CD4-positive, alpha-beta T cell treated with Interleukin-21 for 1 hour (primary cell): ENCODE data around the gene ARGLU1.

Experiments used
- DNase-seq: peaks from one replicate; pipeline ENCODE4 v3.0.0-alpha.2; 2020

Gene ARGLU1

DNA sequence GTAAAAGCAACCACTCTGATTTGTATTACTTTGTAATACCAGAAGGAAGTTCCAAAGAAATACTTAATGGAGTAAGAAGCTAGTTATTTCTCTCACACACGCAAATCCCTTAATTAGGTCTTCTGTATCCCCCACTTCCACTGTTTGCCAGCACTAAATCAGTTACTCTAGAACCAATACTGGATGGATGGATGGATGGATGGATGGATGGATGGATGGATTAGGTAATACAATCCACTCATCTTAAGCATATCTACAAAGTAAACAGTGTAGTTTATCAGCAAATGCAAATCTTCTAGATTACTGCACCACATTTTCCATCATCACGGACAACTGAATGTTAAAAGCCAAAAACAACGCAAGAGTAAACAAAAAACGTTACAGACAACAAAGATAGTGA is 27.3 kb downstream of the ARGLU1 start:
- DNase-seq, result no peak

DNA sequence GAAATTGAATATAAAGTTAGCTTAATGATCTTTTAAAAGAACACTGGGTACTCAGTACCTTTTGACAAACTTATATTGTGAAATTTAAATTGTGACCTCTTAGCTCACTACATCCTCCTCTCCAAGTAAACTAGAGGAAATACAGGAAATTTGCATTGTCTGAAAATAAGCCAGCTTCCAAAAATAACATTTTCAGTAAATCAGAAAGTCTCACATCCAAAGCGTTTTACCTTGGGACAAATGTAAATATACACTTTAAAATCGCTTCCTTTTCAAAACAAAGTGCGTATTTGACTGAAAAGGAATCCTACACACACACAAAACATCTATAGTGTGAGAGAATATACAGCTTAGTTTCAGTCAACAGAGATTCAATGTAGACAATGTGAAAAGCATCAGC is 30.4 kb downstream of the ARGLU1 start:
- DNase-seq, result no peak

DNA sequence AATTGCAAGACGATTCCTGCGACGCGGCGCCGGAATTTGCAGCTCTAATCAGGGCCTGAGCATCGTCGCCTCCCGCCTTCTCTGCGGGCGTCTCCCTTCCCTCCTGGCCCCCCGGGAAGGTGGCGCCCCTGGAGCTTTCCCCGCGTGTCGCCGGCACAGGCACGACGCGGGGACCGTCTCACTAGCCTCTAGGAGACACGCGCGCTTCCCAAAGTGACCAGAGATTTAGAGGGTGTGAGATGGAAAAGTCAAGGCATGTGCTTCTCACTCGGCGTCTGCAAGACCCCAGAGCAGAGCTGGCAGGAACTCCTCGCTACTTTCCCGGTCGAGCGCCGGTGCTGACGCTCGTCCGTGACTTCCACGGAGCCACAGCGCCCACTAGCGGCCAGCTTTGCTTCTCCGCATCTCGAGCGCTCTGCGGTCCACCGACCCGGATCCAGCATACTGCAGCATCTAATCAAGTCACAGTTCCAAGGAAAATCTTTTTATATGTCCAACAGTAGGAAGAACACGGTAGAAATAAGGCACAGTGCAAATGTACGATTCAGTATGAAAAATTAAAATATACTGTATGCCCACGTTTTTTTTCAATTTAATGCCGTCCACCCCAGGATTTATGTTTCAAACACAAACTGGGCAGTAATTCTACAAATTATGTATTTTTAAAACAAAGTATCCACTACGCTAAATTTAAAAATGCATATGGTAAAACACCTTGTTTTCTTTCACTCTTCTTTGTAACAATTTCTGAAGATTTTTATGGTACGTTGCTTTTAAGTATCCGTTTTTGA is 31.5 kb downstream of the ARGLU1 start:
- peak; percentile 84 for DNase-seq

DNA sequence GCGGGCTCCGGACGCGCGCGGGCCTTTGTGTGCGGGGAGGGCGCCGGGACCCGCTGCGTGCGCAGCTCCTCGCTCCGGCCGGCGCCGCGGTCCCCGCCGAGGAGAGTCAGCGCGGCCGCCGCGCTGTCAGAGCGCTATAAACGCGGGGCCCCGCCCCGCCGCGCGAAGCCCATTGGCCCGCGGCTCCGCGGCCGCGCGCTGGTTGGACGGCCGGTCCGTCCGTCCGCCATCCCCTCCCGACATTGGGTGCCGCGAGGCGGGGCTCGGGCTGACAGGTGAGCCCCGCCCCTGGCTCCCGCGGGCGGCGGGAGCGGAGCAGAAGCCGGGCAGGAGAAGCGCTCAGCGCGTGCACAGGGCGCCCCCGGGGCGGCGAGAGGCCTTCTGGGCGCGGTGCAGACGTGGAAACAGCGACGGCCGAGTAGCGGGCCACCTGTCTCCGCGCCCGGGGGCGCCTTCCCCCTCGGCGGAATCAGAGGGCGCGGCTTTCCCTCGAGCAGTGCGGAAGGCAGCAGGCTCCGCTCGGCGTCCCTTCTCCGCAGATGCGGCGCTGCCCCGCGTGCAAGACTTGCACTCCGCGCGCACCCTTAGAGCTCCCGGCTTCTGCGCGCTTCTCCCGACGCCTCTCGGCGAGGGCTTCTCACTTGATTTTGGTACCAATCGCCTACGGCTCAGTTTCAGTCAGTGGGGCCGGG is 32.2 kb downstream of the ARGLU1 start, which contains the start of gene EFNB2:
EFNB2 (minus strand) TSS at position 111 of the 692 bp plus-strand sequence. CDS start 698 bp downstream, outside the sequence.
- DNase-seq, result peak; percentile 90

DNA sequence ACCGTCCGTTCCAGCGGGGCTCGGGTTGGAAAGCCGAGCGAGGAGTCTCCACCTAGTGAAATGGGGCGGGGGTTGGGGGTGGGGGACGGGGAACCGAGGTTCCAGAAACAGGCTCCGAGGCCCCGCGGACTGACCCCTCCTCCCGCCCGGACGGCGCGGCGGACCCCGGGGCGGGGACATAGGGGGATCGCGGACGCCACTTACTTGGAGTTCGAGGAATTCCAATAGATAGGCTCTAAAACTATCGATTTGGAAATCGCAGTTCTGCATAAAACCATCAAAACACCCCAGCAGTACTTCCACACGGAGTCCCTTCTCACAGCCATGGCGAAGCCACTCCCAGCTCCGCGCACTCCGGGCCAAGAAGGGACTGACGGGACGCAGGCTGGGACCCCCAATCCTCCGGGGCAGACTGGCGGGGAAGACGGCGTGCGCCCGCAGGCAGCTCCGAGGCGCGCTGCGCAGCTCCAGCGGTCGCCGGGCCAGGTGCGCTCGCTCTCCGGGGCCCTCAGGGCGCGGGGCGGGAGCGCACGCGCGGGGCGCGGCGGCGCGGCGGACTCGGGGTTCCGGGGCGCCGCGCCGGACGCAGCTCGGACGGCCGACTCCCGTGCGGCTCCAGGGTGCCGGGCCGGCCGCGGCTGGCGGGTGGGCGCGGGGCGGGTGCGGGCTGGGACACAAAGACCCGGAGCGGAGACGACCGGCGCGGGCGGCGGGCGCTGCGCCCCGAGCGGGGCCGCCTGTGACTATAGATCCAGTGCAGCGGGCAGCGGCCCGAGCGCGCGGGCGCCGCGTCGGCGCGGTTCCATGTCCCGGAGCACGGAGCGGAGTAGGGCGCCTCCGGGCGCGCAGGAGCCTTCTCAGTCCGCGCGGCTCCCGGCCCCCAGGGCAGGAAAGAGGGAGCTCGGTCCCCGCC is 33.0 kb downstream of the ARGLU1 start:
- peak; percentile 15 for DNase-seq

DNA sequence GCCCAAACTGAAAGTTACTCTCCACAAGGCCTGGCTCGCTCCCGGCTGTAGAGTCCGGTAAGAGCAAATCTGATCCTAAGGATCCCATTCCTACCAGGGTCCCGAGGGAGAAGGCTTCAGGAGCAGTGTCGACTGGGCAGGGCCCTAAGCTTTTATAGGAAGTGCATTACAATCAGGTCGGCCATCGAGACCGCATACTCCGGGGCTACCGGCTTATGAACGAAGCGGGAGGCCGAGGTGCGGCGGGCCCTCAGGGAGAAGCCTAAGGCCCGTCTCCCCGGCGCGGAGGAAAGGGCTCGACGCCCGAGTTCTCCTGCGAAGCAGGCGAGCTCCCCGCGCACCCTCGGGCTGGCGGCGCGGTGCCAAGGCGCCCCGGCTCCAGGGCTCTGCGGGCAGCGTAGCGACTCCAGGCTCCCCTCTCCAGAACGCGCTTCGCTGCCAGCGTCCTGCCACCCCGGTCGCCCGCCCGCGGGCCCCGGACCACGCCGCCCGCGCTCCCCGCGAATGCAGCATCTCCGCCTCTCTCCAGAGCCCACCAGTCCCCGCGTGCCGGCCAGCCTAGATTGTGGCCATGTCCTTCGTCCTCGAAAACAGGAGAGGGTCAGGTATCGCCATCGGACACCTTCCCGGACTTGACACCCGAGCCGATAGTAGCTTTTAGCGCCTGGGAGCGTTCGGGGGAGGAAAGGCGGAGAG is 33.8 kb downstream of the ARGLU1 start:
- peak; percentile 10 for DNase-seq

DNA sequence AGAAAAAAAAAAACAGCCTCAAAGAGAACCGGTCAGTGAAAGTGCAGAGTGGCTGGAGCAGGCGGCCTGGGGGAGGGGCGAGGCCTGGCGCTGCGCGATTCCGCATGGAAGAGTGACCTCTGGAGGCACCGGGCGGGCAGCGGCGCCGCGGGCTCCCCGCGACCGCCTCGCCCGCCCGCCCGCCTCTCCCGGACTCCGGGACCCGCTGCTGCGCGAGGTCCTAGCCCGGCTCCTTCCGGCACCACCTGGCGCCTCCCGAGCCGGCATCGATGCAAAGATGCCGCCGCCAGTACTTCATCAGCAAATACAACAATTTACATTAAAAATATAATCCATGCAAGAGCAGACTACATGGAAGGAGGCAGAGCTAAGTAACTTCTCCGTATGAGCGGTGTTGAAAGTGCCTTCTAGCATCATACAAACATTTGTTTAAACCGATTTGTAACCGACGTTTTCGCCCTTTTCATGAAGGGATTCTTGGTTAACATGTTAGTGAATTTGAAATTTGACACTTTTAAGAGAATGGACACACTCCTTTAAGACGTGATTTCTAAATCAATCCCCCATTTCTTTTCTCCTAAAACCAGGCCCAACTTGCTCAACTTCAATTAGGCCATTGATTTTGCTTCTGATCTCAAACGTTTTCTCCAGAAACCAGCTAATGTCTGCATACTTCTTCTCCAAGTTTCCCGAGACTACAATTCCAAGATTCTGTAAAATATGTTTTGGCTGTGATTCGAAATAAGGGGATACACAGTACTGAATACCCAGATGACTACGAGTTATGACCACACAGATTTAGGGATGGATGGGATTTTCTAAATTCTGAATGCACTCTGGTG is 34.6 kb downstream of the ARGLU1 start:
- DNase-seq, result peak; percentile 7

DNA sequence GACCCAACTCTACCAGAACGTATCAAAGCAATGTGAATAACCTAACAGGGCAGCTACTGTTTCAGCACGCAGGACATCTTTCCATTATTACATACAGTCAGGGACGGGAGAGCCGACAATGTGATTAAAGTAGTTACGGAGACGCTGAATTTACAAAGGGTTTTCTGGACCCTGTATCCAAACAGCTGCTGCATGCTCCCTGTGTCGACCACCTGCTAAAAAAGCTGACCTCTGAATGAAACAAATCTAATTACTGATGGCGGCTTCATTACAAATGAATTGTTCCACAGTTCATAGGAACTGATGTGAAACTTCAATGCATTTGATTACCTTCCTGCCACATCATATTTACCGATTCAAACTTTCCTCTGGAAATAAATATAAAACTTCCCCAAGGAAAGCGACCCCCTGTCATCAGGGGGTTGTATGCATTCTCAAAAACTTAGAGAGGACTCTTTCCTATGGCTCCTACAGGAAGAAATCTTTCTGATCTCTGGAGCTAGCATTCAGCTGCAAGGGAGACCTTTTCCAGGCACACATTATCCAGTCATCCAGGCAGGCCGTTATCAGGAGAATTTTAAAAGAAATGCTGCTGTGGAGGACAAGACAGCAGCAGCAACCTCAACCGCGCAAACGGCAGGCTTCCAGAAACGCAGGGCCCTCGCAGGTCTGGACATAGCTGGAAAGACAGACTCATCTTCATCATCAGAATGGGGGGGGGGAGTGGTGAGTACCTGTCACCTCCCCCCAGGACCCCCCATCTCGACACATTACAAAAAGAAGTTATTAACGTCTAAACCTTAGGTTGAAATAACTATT is 35.6 kb downstream of the ARGLU1 start:
- DNase-seq, result no peak

DNA sequence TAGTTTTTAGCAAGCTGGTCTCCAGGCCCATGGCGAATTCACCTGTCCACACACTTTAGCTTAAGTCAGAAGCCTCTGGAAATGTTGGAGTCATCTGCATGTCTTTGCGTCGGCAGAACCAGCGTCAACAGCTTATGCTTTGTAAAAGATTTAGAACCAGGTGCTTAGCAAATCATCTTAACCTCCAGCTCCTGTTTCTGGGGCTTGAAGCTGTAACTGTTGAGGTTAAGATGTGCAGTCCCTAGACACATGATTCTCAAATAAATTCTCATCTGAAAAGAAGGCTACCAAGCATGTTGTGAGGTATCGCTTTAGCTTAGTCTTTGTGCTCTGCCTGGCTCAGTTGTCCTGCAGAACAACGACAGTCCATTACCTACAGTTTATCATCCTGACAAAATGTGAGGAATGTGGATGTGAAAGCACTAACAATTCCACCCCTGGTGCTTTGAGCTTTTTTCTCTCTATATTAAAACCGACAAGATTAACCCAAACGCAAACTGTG is 36.9 kb downstream of the ARGLU1 start:
- no peak for DNase-seq

DNA sequence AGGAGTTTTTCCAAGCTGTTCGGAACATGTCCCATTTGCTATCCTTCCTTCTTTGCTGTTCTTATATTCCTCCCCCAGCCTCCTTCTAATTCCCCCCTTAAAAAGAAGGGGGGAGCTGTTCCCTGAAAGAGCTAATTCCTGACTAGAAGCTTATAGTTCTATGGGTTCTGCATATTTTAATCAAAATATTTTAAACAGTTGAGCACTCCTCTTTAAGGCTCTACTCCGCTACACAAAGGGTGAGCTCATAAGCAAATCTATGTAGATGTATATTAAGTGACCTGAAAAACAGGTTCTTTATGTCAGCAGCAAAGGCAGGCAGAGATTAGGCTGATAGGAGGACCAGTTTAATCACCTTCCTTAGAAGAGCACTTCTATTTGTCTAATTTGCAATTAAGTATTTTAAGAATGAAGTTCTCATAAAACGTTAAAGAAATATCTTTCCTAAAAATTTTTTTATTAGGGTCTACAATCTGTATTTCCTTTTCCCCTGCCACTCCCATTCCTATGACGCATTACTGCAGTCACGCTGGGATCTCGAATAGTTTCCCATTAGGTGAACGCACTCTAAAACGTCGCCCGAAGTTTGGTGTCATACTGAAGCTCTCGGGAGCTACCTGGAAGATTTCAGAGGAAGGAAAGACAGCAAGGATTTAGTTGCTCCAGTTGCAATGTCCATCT is 37.6 kb downstream of the ARGLU1 start:
- DNase-seq, result no peak

DNA sequence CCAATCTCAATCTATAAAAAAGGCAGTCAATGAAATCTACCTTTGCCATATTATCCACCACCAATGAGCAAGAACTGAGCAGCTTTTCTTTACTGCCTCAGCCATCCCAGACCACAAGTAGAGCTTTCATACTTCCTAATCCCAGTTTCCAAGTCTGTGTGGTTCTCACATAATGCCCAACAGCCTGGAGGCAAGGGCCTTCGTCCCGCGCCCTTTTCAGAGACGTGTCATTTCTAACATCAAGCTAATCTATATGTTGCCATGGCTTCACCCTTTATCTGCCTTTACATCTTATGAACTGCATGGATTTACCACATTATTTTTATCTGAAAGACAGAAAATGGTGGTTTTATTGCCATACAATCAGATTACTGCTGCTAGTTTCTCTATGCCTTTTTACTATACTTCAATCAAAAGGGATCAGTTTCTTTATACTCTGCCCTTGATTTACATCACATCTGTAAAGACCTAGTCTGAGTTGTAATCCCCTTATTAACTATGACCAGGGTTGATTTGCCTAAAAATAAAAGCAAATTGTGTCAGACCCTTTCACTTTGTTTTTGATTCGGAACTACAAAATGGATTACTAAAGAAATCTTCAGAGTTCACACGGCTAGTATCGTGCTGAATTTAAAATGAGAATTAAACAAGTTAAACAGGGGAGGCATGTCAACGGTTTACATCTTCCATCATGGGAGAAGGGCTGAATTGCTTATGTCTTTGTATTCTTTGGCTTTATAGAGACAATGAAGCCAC is 38.3 kb downstream of the ARGLU1 start:
- no peak for DNase-seq

DNA sequence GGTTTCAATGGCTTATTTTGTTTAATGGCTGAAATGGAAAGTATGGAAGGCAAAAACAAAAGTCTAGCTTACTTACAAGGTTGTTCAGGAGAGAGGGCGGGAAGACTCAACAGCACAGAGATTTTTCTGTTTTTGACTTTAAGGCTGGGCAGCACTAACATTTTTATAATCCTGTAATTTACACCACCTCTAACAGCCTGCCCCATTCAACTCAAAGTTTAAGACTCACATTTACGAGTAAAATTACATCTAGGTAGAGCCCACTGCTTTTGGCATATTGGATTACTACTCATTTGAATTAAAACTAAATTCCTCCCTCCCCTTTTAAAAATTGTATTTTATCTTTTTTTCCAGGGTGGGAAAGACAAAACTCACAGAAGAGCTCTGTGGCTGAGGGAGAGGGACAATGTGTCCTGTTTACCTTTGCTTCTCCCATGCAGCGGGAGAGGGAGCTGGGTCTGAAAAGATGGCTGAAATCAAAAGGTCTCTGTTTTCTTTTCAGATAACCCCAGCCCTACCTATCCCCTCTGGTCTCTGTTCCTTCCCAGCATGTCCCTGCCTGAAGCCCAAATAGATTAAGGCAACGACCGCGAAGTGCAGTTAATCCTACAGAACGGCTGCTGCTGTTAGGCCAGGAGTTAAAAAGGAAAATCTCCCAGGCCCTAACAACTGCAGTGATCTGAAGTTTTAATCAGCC is 39.1 kb downstream of the ARGLU1 start:
- no peak for DNase-seq

DNA sequence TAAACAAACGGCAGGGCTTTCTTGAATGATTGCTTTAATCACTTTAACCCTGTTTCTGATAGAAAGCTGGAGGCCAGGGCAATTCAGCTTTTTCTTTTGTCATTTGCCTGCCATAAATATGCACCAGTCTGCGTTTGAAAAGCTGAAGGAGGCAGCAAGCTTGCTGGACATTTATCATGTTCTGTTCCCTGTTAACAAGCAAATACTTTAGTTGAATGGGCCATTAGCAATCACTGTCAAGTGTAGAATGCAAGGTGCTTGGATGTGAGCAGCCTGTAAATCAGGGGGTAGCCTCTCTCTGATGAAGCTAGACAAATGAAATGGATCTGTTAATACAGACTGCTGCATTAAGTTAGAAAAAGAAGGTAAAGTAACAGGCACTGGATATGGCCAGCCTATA is 40.1 kb downstream of the ARGLU1 start:
- DNase-seq, result no peak

DNA sequence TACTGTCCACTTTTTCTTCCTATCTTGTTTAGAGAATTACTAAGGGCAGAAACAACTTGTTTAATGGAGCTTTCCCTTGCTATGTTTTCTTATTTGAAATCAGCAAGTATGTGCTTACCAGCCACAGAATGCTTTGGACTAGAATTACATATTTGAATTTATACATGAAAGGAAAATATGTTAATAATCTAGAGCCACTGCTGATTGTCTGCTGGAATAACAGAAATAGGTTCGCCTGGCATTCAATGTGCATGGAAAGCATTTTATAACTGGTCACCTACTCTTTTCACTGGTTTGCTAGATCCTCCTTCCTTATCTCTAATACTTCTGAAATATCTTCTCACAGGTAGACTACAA is 40.5 kb downstream of the ARGLU1 start:
- DNase-seq, result no peak

DNA sequence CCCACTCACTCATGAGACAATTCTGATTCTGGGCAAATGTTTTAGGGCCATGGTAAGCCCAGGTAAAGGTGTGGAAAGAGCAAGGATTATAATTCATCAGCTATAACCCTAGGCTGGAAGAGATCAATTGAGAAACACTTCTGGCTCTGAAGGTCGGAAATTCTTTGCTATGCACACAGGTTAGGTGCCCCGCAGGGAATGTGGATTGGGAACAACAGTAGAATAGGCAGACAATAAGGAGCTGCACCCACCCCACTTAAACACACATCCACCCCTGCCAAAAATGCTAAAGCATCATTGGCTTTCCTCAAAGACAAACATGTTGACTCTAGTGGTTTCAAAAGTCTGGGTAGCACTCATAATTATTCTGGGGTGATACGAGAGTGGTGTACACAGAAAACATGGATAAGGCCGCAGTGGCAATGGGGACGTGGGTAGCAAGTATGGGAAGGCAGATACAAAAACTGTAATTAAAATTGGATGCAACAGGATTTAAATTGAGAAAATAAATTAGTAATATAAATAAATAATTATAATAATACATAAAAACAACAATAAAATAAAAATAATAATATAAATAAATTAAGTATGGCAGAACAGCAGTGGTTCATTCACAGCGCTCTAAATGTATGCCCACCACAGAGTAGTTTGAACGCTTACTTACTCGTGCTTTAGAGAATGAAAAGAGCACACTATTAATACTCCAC is 41.0 kb downstream of the ARGLU1 start:
- DNase-seq, result no peak

DNA sequence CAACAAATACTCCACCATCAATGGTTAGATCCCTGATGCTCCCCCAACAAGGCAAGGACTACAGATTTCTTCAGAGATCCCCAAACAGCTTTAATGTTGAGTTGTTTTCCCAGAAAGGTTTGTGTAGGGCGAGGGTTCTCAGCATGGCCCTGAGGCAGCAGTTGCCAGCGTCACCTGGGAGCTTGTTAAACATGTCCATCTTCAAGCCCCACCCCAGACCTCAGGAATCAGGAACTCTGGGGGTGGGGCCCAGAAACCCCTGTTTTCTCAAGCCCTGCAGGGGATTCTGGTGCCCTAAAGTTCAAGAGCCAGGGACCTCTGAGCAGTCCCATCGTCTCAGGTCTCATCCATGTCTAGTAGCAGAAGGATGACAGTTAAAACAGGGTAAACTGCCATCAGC is 42.1 kb downstream of the ARGLU1 start:
- DNase-seq, result no peak

DNA sequence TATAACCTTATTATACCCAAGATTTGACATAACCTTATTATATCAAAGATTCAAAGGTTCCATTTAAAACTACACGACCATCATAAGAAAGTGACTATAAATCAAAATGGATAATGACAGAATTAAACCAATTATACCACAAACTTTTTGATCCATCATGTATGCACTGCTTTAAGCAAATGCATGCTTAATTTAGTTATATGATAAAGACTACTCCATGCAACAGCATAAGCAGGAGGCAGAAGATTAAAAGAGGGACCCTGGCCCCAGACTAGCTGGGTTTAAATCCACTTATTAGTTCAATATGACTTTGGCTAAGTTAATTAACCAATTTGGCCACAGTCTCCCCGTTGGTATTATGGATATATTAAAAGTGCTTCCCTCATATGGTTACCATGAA is 43.8 kb downstream of the ARGLU1 start:
- no peak for DNase-seq

DNA sequence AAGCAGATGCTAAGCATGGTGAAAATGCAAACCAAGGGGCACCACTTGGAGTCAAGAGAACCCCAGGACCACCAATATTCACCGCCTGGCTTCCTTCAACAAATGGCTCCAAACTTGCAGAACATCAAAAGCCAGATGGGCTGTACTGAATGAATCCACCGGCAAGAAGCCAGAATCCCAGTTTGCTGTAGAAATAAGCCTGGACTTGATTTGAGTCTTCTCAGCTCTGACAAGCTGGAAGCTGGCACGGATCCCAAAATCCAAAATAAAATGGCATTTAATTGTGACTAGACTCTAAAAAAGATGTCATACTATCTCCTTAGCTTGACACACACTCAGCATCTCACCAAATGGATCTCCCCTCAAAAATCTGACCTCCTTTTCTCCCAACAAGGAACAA is 44.4 kb downstream of the ARGLU1 start:
- no peak for DNase-seq
